ENCODE measurements around the gene TNFRSF1A. TPM values are rescaled to one million over a fixed set of nuclear protein-coding genes. Genes with fewer than 3 reads are reported as not detected.

Gene TNFRSF1A
- polyA plus RNA-seq, 2 of the 4 experiments (the other 2 are of a cell fraction) = 416 to 460 TPM

DNA sequence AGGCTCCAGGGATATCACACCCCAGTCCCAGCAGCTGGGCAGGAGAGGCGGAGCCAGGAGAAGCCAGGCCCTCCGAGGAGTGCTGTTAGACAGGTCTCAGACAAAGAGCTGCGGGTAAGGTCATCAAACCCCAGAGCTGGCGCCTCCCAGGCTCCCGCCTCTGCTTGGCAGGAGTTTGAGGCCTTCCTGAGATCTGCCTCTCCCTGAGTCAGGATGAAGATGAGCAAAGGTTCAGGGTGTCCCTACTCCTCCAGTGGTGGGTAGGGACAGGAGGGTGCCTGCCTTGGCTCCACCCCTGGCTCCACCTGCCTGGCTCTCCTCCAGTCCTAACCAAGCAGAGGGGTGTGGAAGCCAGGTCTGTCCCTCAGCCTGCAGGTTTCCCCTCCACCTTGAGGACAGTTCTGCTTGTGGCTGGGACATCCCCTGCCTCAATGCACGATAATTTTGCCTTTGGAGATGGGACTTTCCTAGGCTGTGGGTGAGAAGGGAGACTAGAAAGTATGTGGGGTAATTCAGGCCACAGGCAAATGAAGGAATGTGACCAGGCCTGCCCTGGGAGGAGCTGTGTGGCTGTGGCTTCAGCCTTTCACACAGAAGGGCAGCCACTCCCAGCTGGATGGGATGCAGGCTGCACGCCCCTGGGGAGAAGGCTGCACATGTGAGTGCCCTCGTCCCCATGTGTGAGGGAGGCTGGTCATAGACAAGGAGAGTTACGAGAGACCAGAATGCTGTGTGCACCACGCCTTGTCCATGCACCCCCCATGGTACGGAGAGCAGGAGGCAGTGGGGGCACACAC lies 29.1 kb downstream of the TNFRSF1A start:
- TF ChIP-seq, protein P1, sequence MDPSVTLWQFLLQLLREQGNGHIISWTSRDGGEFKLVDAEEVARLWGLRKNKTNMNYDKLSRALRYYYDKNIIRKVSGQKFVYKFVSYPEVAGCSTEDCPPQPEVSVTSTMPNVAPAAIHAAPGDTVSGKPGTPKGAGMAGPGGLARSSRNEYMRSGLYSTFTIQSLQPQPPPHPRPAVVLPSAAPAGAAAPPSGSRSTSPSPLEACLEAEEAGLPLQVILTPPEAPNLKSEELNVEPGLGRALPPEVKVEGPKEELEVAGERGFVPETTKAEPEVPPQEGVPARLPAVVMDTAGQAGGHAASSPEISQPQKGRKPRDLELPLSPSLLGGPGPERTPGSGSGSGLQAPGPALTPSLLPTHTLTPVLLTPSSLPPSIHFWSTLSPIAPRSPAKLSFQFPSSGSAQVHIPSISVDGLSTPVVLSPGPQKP (IDR thresholded peaks at IDR 0.05; ENCODE audit: low read depth, low read length) = no peak
- no peak for TF ChIP-seq ZFP36 (IDR thresholded peaks at IDR 0.05; ENCODE audit: borderline replicate concordance, partially characterized antibody)
- TF ChIP-seq HOXA7 (CRISPR knock-in tag; IDR thresholded peaks at IDR 0.05) = peak; percentile 64; the same call in 1 of the 2 replicates
- TF ChIP-seq, protein P2, sequence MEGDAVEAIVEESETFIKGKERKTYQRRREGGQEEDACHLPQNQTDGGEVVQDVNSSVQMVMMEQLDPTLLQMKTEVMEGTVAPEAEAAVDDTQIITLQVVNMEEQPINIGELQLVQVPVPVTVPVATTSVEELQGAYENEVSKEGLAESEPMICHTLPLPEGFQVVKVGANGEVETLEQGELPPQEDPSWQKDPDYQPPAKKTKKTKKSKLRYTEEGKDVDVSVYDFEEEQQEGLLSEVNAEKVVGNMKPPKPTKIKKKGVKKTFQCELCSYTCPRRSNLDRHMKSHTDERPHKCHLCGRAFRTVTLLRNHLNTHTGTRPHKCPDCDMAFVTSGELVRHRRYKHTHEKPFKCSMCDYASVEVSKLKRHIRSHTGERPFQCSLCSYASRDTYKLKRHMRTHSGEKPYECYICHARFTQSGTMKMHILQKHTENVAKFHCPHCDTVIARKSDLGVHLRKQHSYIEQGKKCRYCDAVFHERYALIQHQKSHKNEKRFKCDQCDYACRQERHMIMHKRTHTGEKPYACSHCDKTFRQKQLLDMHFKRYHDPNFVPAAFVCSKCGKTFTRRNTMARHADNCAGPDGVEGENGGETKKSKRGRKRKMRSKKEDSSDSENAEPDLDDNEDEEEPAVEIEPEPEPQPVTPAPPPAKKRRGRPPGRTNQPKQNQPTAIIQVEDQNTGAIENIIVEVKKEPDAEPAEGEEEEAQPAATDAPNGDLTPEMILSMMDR (IDR thresholded peaks at IDR 0.05) = no peak
- TF ChIP-seq, protein P3, sequence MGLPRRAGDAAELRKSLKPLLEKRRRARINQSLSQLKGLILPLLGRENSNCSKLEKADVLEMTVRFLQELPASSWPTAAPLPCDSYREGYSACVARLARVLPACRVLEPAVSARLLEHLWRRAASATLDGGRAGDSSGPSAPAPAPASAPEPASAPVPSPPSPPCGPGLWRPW (IDR thresholded peaks at IDR 0.05) = no peak
- peak; percentile 54; the same call in 1 of the 2 replicates for TF ChIP-seq TP53 (CRISPR knock-in tag; IDR thresholded peaks at IDR 0.05)
- no peak for TF ChIP-seq CBX8 (IDR thresholded peaks at IDR 0.05)
- TF ChIP-seq, protein P4, sequence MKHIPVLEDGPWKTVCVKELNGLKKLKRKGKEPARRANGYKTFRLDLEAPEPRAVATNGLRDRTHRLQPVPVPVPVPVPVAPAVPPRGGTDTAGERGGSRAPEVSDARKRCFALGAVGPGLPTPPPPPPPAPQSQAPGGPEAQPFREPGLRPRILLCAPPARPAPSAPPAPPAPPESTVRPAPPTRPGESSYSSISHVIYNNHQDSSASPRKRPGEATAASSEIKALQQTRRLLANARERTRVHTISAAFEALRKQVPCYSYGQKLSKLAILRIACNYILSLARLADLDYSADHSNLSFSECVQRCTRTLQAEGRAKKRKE (CRISPR knock-in tag; IDR thresholded peaks at IDR 0.05; ENCODE audit: low read depth) = no peak
- TF ChIP-seq, protein P5, sequence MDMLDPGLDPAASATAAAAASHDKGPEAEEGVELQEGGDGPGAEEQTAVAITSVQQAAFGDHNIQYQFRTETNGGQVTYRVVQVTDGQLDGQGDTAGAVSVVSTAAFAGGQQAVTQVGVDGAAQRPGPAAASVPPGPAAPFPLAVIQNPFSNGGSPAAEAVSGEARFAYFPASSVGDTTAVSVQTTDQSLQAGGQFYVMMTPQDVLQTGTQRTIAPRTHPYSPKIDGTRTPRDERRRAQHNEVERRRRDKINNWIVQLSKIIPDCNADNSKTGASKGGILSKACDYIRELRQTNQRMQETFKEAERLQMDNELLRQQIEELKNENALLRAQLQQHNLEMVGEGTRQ (IDR thresholded peaks at IDR 0.05) = no peak
- no peak for TF ChIP-seq CHD4 (IDR thresholded peaks at IDR 0.05; ENCODE audit: borderline replicate concordance)
- no peak; the same call in 1 of the 2 replicates for TF ChIP-seq NPAS2 (CRISPR knock-in tag; IDR thresholded peaks at IDR 0.05; ENCODE audit: borderline replicate concordance)
- TF ChIP-seq RARB (CRISPR knock-in tag; IDR thresholded peaks at IDR 0.05) = no peak
- TF ChIP-seq PHF8 (IDR thresholded peaks at IDR 0.05; ENCODE audit: borderline replicate concordance, low read depth) = no peak
- TF ChIP-seq FOXS1 (CRISPR knock-in tag; IDR thresholded peaks at IDR 0.05) = no peak
- peak; percentile 77 for TF ChIP-seq POLR2AphosphoS2 (conservative IDR thresholded peaks at IDR 0.05; ENCODE audit: low read length)
- no peak for TF ChIP-seq EP300 (IDR thresholded peaks at IDR 0.05)
- TF ChIP-seq TFCP2L1 (CRISPR knock-in tag; IDR thresholded peaks at IDR 0.05) = peak; percentile 4; the same call in 1 of the 2 replicates
- no peak for TF ChIP-seq HEYL (CRISPR knock-in tag; IDR thresholded peaks at IDR 0.05)
- no peak for TF ChIP-seq JUN (IDR thresholded peaks at IDR 0.05)
- TF ChIP-seq FOSB (CRISPR knock-in tag; IDR thresholded peaks at IDR 0.05) = no peak
- TF ChIP-seq, protein P6, sequence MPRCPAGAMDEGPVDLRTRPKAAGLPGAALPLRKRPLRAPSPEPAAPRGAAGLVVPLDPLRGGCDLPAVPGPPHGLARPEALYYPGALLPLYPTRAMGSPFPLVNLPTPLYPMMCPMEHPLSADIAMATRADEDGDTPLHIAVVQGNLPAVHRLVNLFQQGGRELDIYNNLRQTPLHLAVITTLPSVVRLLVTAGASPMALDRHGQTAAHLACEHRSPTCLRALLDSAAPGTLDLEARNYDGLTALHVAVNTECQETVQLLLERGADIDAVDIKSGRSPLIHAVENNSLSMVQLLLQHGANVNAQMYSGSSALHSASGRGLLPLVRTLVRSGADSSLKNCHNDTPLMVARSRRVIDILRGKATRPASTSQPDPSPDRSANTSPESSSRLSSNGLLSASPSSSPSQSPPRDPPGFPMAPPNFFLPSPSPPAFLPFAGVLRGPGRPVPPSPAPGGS (IDR thresholded peaks at IDR 0.05) = no peak
- TF ChIP-seq FOSL2 (IDR thresholded peaks at IDR 0.05) = no peak
- TF ChIP-seq FOSL2 (CRISPR knock-in tag; IDR thresholded peaks at IDR 0.05) = no peak
- no peak for TF ChIP-seq ZSCAN20 (CRISPR knock-in tag; IDR thresholded peaks at IDR 0.05)
- TF ChIP-seq NR3C1 (IDR thresholded peaks at IDR 0.05) = no peak
- TF ChIP-seq EHF (CRISPR knock-in tag; IDR thresholded peaks at IDR 0.05) = 0 out of 2 replicates have a peak, but pooled peaks have one; percentile 35
- TF ChIP-seq RCOR1 (IDR thresholded peaks at IDR 0.05; ENCODE audit: low read depth, low read length) = no peak
- no peak for TF ChIP-seq POLR2A (IDR thresholded peaks at IDR 0.05; ENCODE audit: low read length)
- Histone ChIP-seq H3K4me3 (no peak overlapping the region), H3K4me2 (peak overlapping the region; percentile 46; the same call in 2 of the 3 replicates), H3K4me1 (peaks cover 33% of the 10 kb centered on the region), H3K27ac (peak overlapping the region; percentile 28 to 68; a peak in 4 of 6 replicates), H3K9me3 (no peaks in the 10 kb centered on the region)
- CTCF ChIA-PET = interaction anchor here (0.9 to 3.1 kb wide), 5 partner anchors 10 to 153 kb away, joined by 3 to 10 read pairs (median 6); no protein-coding TSS in a partner anchor
- POLR2A ChIA-PET = interaction anchor here (0.5 kb wide), 1 partner anchor 9 kb away, joined by 4 read pairs; no protein-coding TSS in a partner anchor
- DNase-seq (ENCODE audit: low read depth in 1 of 2, low spot score in 1 of 2) (no peak), ATAC-seq (peak; percentile 7 to 28), FAIRE-seq (no peak)
- WGBS (ENCODE audit: missing lambda C conversion rate) = 64% methylated on average over 11 of the region's 11 CpGs
